Testis (tissue), 3 donors: ENCODE measurements around the gene MRPS2. TPM values are rescaled to one million over a fixed set of nuclear protein-coding genes. Genes with fewer than 3 reads are reported as not detected.

Experiments used
- DNase-seq: peaks from one replicate; pipeline ENCODE4 v3.0.0-alpha.2; 2019
- H3K27ac ChIP-seq, 2 donors: fragments of 200-600 bp; sonication (generic); one replicate each; pipeline ENCODE4 v1.5.1; 2019
- H3K27me3 ChIP-seq: fragments of 200-600 bp; sonication (generic); one replicate; pipeline ENCODE4 v1.5.1; 2019
- H3K36me3 ChIP-seq: fragments of 200-600 bp; sonication (generic); one replicate; pipeline ENCODE4 v1.5.1; 2017; ENCODE audit warnings: low read depth; ENCODE audit errors: missing control alignments
- H3K4me1 ChIP-seq: fragments of 200-600 bp; sonication (generic); one replicate; pipeline ENCODE4 v1.5.1; 2019
- H3K4me3 ChIP-seq, 2 donors: fragments of 200-600 bp; sonication (generic); one replicate each; pipeline ENCODE4 v1.5.1; 2017 to 2019
- H3K9me3 ChIP-seq: fragments of 200-600 bp; sonication (generic); one replicate; pipeline ENCODE4 v1.5.1; 2017
- CTCF ChIP-seq, 3 experiments: fragments of 450-650 bp in 2 of 3; fragments of 200-600 bp in 1 of 3; sonication (generic) in 1 of 3; IDR thresholded peaks; one replicate each; pipeline ENCODE4 v1.5.1; 2016 to 2019; ENCODE audit warnings: antibody characterized with exemption in 3 of 3, mild to moderate bottlenecking in 2 of 3, moderate library complexity in 1 of 3
- POLR2A ChIP-seq: fragments of 450-650 bp; IDR thresholded peaks from one replicate; pipeline ENCODE4 v1.6.1; 2017; ENCODE audit warnings: antibody characterized with exemption, mild to moderate bottlenecking, moderate library complexity
- WGBS, 2 donors: methylation state at CpG; one replicate each; pipeline ENCODE4 v1.1.5; 2018; 5-methylcytosine and 5-hydroxymethylcytosine counted together
- intact Hi-C: fragments of 100-400 bp; cut with DNase I; formaldehyde crosslinking; loops from one replicate; pipeline ENCODE4 v1.15.1; 2023; ENCODE audit warnings: low total_unique reads
- polyA plus RNA-seq: library from polyadenylated mRNA; stranded (reverse); fragments of 350-450 nt; fragmentation: Illumina TruSeq; extraction: RNeasy Lipid Tissue Mini Kit (QIAGEN cat#74804); gene quantifications from one replicate; pipeline ENCODE4 v1.2.3, GENCODE V29; 2014; ENCODE audit warnings: low read depth, low replicate concordance; ENCODE audit not compliant: insufficient read depth
- total RNA-seq, 2 donors: library from RNA; depleted of rRNA; stranded (reverse); fragments of >200 nt; gene quantifications; one replicate each; pipeline ENCODE4 v1.2.3, GENCODE V29; 2016

The MRPS2 gene
- total and polyA plus RNA-seq, 3 donors from 2014 or later, result 34.7 to 40.4 (median 35.9) TPM

DNA sequence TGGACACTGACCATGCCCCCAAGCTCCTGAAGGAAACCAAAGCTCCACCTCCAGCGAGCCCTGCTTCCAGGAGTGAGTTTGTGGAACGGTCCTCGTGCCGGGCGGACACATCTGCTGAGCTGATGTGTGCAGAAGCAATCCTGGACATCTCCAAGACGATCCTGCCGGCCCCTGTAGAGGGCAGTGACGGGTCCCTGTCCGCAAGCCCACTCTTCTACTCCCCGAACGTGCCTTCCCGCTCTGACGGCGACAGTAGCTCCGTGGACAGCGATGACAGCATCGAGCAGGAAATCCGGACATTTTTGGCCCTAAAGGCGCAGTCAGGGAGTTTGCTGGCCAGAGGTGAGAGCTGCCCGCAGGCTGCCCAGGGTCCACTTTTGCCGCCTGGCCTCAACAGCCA, 14.7 kb upstream of the MRPS2 start:
- DNase-seq, result no peak
- no peak for TF ChIP-seq CTCF (IDR thresholded peaks at IDR 0.05)
- no peak for TF ChIP-seq POLR2A
- Histone ChIP-seq H3K4me3 (no peak overlapping the region), H3K27me3 (no peaks in the 10 kb centered on the region), H3K9me3 (no peaks in the 10 kb centered on the region), H3K36me3 (no peaks in the 10 kb centered on the region), H3K27ac (no peak overlapping the region), H3K4me1 (no peaks in the 10 kb centered on the region)
- intact Hi-C loops, result no loop called here
- 90 to 96% methylated on average over 4 to 21 of the region's 21 CpGs for WGBS, 2 donors

- H3K36me3 ChIP-seq, result no peaks in the 10 kb centered on the region
- H3K27ac ChIP-seq, result no peak overlapping the region
- WGBS, 2 donors, result 93 to 94% methylated on average over 29 to 33 of the region's 33 CpGs
- no peak for DNase-seq
- no peak overlapping the region for H3K4me3 ChIP-seq
- no peaks in the 10 kb centered on the region for H3K4me1 ChIP-seq
- intact Hi-C loops, result no loop called here
- no peak for TF ChIP-seq POLR2A
- TF ChIP-seq CTCF (IDR thresholded peaks at IDR 0.05), result no peak
- H3K9me3 ChIP-seq, result no peaks in the 10 kb centered on the region
- H3K27me3 ChIP-seq, result no peaks in the 10 kb centered on the region
These were observed 14.0 kb upstream of the MRPS2 start for GRCh38 chr9:135486267-135487065.

DNA sequence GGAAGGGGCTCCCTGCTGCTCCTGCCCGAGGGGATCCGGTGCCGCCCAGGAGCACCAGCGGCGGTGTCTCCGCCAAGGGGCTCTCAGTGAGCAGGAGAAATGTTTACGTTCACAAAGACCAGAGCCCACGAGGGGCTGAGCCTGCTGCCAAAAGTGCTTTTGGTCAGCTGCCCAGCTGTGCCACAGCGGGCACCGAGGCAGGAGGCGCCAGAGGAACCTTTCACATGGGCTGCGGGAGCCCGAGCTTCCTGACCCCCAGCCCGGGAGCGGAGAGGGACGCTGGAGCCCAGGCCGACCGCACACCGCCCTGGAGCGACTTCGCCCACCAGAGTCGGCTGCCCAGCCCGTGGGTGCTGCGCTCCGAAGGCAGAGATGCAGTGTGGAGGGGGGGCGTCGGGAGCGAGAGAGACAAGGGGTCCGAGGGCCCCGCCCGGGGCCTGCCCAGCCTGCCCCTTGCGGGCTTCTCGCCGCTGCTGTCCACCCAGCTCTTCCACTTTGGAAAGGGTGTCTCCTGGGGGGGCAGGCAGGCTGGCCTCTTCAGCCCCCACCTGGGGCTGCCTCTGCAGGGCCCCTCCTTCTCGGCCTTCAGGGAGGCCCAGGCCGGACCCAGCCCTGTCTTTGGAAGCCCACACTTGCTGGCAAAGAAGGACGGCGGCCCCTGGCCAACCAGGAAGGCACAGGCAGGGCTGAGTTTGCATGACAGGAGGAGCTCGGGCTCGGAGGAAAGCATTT, 13.0 kb upstream of the MRPS2 start:
- no peak overlapping the region for H3K4me3 ChIP-seq
- H3K27ac ChIP-seq, result no peak overlapping the region
- DNase-seq, result no peak
- intact Hi-C loops, result no loop called here
- H3K4me1 ChIP-seq, result no peaks in the 10 kb centered on the region
- H3K36me3 ChIP-seq, result no peaks in the 10 kb centered on the region
- H3K9me3 ChIP-seq, result no peaks in the 10 kb centered on the region
- no peak for TF ChIP-seq POLR2A
- TF ChIP-seq CTCF (IDR thresholded peaks at IDR 0.05), result no peak
- WGBS, 2 donors, result 88 to 93% methylated on average over 16 to 40 of the region's 40 CpGs
- H3K27me3 ChIP-seq, result no peaks in the 10 kb centered on the region

DNA sequence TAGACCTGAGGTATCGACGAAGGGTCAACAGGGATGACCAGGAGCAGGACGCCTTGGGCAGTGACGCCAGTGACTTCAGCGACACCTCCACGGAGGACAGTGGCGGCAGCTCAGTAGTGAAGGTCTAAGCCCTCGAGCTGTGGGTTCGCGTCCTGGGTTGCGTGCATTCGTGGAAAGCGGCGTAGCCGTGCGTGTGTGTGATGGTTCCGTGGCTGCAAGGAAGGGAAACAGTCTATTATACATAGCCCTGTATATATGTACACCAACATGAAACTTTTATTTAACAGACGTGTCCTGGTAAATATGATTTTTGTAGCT, 12.5 kb upstream of the MRPS2 start:
- TF ChIP-seq CTCF (IDR thresholded peaks at IDR 0.05), result no peak
- no peak for TF ChIP-seq POLR2A
- H3K27ac ChIP-seq, result no peak overlapping the region
- H3K27me3 ChIP-seq, result no peaks in the 10 kb centered on the region
- intact Hi-C loops, result no loop called here
- H3K4me1 ChIP-seq, result no peaks in the 10 kb centered on the region
- no peak for DNase-seq
- no peaks in the 10 kb centered on the region for H3K36me3 ChIP-seq
- 94 to 97% methylated on average over 16 to 18 of the region's 18 CpGs for WGBS, 2 donors
- H3K9me3 ChIP-seq, result no peaks in the 10 kb centered on the region
- H3K4me3 ChIP-seq, result no peak overlapping the region
